ENCODE measurements around the gene MAP3K20. TPM values are rescaled to one million over a fixed set of nuclear protein-coding genes. Genes with fewer than 3 reads are reported as not detected.

The MAP3K20 gene
- total RNA-seq, 1 donor from 2014 or later = 466 TPM

DNA sequence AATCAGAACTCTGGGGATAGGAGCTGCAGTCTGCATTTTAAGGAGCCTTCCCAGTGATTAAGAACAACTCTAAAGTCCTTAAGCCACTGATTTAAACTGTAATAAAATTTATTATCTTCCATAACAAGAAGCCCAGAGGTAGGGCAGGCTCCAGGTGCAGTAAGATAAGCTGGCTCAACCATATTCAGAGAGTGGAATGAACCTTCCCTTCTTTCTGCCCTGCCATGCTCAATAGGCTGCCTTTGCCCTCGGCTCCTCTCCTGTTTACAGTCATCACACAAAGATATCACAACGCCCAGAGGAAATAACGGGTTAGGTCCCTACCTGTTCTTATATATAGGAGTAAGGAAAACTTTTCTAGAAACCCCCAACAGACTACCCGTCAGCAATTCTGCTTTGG lies 188.5 kb downstream of the MAP3K20 start:
- TF ChIP-seq, protein P1, sequence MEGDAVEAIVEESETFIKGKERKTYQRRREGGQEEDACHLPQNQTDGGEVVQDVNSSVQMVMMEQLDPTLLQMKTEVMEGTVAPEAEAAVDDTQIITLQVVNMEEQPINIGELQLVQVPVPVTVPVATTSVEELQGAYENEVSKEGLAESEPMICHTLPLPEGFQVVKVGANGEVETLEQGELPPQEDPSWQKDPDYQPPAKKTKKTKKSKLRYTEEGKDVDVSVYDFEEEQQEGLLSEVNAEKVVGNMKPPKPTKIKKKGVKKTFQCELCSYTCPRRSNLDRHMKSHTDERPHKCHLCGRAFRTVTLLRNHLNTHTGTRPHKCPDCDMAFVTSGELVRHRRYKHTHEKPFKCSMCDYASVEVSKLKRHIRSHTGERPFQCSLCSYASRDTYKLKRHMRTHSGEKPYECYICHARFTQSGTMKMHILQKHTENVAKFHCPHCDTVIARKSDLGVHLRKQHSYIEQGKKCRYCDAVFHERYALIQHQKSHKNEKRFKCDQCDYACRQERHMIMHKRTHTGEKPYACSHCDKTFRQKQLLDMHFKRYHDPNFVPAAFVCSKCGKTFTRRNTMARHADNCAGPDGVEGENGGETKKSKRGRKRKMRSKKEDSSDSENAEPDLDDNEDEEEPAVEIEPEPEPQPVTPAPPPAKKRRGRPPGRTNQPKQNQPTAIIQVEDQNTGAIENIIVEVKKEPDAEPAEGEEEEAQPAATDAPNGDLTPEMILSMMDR (IDR thresholded peaks at IDR 0.05; ENCODE audit: borderline replicate concordance) = no peak
- no peak overlapping the region for H3K4me3 ChIP-seq
- DNase-seq = no peak
- intact Hi-C loops (cut with micrococcal nuclease) = no loop called here
- H3K36me3 ChIP-seq = peaks cover 31% of the 10 kb centered on the region
- no peaks in the 10 kb centered on the region for H3K27me3 ChIP-seq (ENCODE audit: low read depth)
- no peaks in the 10 kb centered on the region for H3K9me3 ChIP-seq (replicated peaks)
- H3K27ac ChIP-seq (replicated peaks) = no peak overlapping the region
- no peaks in the 10 kb centered on the region for H3K4me1 ChIP-seq

DNA sequence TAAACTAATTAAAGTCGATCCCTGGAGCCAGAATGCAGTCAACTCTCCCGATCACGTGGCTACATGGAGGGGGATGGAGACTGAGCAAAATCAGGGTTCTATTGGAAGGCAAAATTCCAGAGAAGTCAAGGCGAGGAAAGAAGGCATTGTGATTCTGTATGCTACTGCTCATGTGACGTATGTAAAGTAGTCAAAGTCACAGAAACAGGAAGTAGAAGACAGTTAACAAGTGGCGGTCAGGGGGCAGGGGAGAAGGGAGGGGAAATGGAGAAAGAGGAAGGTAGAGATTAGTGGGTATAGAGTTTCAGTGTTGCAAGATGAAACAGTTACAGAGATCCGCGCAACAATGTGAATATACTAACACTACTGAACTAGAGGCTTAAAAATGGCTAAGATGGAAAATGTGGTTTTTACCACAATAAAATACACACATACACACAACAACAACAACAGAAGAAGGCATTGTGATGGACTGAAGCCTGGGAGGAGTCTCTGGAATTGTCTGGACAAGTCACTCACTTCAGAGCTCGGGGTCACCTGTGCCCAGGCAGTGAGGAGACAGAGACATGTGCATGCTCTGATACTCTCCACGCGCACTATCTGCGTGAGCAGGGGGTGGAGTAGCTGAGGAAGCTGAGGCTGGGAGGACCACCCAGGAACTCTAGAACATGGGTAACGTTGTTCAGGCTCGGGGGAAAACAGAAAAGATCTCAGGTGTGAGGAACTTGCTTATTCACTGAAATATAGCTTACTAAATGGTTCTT lies 189.1 kb downstream of the MAP3K20 start:
- no peak for DNase-seq
- intact Hi-C loops (cut with micrococcal nuclease) = no loop called here
- H3K36me3 ChIP-seq = peaks cover 31% of the 10 kb centered on the region

DNA sequence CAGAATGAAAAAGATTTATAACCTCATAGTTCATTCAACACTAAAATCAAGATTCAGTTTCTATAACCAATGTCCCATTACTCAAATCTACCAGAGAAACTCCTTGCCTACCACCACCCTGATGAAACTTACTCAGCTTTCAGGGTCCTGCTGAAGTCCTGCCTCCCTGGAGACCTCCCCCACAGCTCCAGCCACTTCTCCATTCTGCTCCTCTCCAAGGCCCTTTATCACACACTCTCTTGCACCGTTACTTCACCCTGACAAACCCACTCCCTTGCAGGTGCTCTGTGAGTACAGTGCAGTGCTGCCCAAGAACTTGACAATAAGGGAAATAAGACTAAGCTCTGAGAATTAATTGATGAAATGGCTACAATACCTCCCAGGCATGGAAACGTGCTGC lies 195.5 kb downstream of the MAP3K20 start:
- TF ChIP-seq, protein P1 (IDR thresholded peaks at IDR 0.05; ENCODE audit: borderline replicate concordance) = no peak
- intact Hi-C loops (cut with micrococcal nuclease) = no loop called here
- Histone ChIP-seq H3K9me3 (replicated peaks) (peaks cover 14% of the 10 kb centered on the region), H3K4me1 (no peaks in the 10 kb centered on the region), H3K27ac (replicated peaks) (no peak overlapping the region), H3K36me3 (peaks cover 4% of the 10 kb centered on the region), H3K4me3 (no peak overlapping the region), H3K27me3 (ENCODE audit: low read depth) (no peaks in the 10 kb centered on the region)
- no peak for DNase-seq

More for the DNA sequence above, 189.1 kb downstream of the MAP3K20 start:
- Histone ChIP-seq H3K27me3 (ENCODE audit: low read depth) (no peaks in the 10 kb centered on the region), H3K27ac (replicated peaks) (no peak overlapping the region), H3K4me3 (no peak overlapping the region), H3K9me3 (replicated peaks) (no peaks in the 10 kb centered on the region), H3K4me1 (no peaks in the 10 kb centered on the region)
- TF ChIP-seq, protein P1 (IDR thresholded peaks at IDR 0.05; ENCODE audit: borderline replicate concordance) = no peak

DNA sequence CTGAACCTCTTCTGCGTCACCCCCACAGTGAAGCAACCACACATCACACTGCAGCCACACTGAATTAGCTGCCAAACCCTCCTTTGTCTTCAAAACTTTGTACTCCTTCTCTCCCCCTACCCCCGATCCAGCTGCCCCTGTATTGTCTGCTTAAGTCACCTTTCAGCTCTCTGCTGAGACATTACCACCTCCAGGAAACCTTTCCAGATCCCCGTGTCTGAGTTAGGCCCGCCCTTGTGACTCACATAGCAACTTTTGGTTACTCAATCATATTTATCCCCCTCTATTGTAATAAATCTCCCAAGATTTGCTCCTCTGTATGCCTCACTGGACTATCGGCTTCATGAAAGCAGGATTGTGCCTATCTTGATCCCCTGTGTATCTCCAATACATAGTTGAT lies 196.2 kb downstream of the MAP3K20 start:
- intact Hi-C loops (cut with micrococcal nuclease) = no loop called here
- H3K36me3 ChIP-seq = no peaks in the 10 kb centered on the region
- TF ChIP-seq, protein P1 (IDR thresholded peaks at IDR 0.05; ENCODE audit: borderline replicate concordance) = no peak
- H3K9me3 ChIP-seq (replicated peaks) = peaks cover 14% of the 10 kb centered on the region
- no peaks in the 10 kb centered on the region for H3K27me3 ChIP-seq (ENCODE audit: low read depth)
- no peak overlapping the region for H3K27ac ChIP-seq (replicated peaks)
- no peak for DNase-seq
- no peaks in the 10 kb centered on the region for H3K4me1 ChIP-seq
- no peak overlapping the region for H3K4me3 ChIP-seq

DNA sequence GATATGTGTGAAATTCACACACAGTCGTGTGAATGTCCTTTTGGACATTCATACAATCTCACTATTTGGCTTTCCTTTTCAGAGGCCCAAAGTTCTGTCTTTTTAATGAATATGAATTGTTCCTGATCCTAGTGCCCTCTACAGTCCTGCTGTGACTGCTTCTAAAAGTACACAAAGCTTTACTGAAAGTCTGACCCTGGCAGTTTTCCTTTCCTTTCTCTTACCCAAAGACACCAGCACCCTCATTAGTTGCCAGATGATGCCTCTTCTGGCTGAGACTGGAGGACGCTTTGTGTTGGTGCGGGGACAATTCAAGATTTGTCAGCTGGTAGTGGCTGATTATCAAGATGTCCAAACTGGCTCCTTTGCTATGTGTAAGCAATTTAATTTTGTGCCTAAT lies 197.2 kb downstream of the MAP3K20 start:
- Histone ChIP-seq H3K4me3 (no peak overlapping the region), H3K4me1 (no peaks in the 10 kb centered on the region), H3K27ac (replicated peaks) (no peak overlapping the region), H3K27me3 (ENCODE audit: low read depth) (no peaks in the 10 kb centered on the region), H3K36me3 (no peaks in the 10 kb centered on the region), H3K9me3 (replicated peaks) (peaks cover 14% of the 10 kb centered on the region)
- intact Hi-C loops (cut with micrococcal nuclease) = no loop called here
- no peak for DNase-seq
- TF ChIP-seq, protein P1 (IDR thresholded peaks at IDR 0.05; ENCODE audit: borderline replicate concordance) = no peak
